ENCODE results near the gene FGF18.

FGF18 gene

DNA sequence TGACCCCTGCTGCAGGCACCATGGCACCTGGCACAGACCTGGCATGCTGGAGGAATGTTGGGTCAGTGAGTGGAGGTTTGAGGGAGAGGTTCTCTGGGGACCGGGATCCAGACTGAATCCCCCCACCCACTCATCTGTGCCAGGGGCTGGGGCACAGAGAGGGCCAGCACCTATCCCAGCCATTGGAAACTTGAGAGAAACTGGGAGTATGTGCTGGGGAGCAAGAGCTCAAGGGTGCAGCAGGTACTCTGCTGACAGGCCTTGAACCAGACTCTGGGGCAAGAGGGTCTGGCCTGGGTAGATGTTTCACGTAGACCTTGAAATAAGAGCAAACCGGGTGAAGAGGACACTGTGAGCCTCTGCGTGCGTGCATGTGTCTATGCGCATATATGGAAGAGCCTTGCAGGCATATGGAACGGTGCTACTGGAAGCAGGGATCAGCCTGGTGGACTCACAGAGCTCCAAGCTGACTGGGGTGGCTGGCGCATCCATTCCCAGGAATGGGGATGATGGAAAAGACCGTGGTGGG, 8.8 kb downstream of the FGF18 start:
- H3K9me3 ChIP-seq (ENCODE audit: control insufficient read depth, insufficient read depth, low read length), result no peaks in the 10 kb centered on the region
- H3K4me3 ChIP-seq (ENCODE audit: low read depth, low read length), result no peak overlapping the region
- H3K9ac ChIP-seq (ENCODE audit: low read depth, low read length), result no peak overlapping the region
- peaks cover 3% of the 10 kb centered on the region for H3K4me1 ChIP-seq (ENCODE audit: control insufficient read depth, insufficient read depth, low read length)
- no peaks in the 10 kb centered on the region for H3K27me3 ChIP-seq (ENCODE audit: control insufficient read depth, insufficient read depth, low read length)
- H3K36me3 ChIP-seq (ENCODE audit: control insufficient read depth, insufficient read depth, low read length), result no peaks in the 10 kb centered on the region

DNA sequence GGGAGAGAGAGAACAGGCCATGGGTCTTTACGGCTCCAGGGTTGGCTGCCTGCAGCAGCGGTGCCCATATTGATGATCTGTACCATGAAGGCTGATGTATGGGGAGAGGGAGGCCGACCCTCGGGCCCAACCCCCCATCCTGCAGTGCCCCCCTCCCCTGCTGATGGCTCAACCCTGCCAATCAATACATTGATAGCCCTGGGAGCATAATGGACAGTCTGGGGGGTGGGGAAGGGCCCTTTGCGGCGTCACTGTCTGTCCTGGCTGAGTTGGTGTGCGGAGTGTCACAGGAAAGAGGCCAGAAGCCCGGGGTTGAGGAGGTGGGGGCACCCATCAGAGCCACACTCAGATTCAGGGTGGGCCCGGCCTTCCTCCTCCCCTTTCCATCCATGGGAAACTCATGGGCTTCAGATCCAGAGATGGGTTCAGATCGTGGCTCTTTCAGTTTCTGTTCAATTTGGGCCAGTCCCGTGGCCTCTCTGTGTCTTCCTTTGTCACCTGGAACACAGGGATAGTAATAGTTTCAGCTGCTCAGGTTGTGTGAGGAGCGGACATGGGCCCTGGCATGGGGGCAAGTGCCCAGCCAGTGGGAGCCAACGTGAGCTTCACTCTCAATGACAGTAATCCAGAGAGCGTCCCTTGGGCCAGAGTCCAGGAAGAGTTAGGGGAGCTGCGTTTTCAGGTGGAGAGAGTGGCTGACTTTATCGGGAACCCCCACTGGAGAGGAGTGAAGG, 9.5 kb downstream of the FGF18 start:
- Histone ChIP-seq H3K9ac (ENCODE audit: low read depth, low read length) (no peak overlapping the region), H3K4me1 (ENCODE audit: control insufficient read depth, insufficient read depth, low read length) (peaks cover 3% of the 10 kb centered on the region), H3K27me3 (ENCODE audit: control insufficient read depth, insufficient read depth, low read length) (no peaks in the 10 kb centered on the region), H3K9me3 (ENCODE audit: control insufficient read depth, insufficient read depth, low read length) (no peaks in the 10 kb centered on the region), H3K4me3 (ENCODE audit: low read depth, low read length) (no peak overlapping the region), H3K36me3 (ENCODE audit: control insufficient read depth, insufficient read depth, low read length) (no peaks in the 10 kb centered on the region)

GRCh38 chr5:171429543-171429910, 10.1 kb downstream of the FGF18 start:
- H3K9me3 ChIP-seq (ENCODE audit: control insufficient read depth, insufficient read depth, low read length), result no peaks in the 10 kb centered on the region
- no peaks in the 10 kb centered on the region for H3K36me3 ChIP-seq (ENCODE audit: control insufficient read depth, insufficient read depth, low read length)
- no peaks in the 10 kb centered on the region for H3K27me3 ChIP-seq (ENCODE audit: control insufficient read depth, insufficient read depth, low read length)

DNA sequence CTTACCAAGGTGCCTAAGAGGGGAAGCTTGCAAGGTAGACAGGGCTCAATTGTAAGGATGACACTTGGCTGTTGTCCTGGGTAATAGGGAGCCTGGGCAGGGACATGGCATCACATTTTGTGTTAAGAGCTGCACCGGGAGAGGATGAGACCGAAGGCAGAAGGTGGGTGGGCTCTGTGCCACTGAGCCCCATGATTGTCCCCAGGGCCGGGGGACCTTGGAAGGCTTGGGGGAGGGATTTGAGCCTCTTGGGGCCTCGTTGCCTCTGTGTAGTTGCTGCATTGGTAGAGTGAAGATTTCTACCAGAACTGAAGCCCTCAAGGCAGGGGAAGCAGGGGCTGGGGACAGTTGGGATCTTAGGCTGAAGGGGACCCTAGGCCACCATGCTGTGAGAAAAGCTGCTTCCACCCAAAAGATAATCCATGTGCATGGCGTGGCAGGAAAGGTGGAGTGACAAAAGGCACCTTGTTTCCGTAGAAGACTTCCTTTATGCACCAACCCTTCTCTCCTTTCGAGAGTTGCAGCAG, 11.9 kb downstream of the FGF18 start:
- Histone ChIP-seq H3K4me1 (ENCODE audit: control insufficient read depth, insufficient read depth, low read length) (no peaks in the 10 kb centered on the region), H3K9ac (ENCODE audit: low read depth, low read length) (no peak overlapping the region), H3K36me3 (ENCODE audit: control insufficient read depth, insufficient read depth, low read length) (no peaks in the 10 kb centered on the region), H3K27me3 (ENCODE audit: control insufficient read depth, insufficient read depth, low read length) (no peaks in the 10 kb centered on the region), H3K4me3 (ENCODE audit: low read depth, low read length) (no peak overlapping the region), H3K9me3 (ENCODE audit: control insufficient read depth, insufficient read depth, low read length) (no peaks in the 10 kb centered on the region)

More at GRCh38 chr5:171429543-171429910, 10.1 kb downstream of the FGF18 start:
- no peak overlapping the region for H3K9ac ChIP-seq (ENCODE audit: low read depth, low read length)
- peaks cover 3% of the 10 kb centered on the region for H3K4me1 ChIP-seq (ENCODE audit: control insufficient read depth, insufficient read depth, low read length)
- no peak overlapping the region for H3K4me3 ChIP-seq (ENCODE audit: low read depth, low read length)

- Histone ChIP-seq H3K9ac (ENCODE audit: low read depth, low read length) (no peak overlapping the region), H3K4me1 (ENCODE audit: control insufficient read depth, insufficient read depth, low read length) (no peaks in the 10 kb centered on the region), H3K9me3 (ENCODE audit: control insufficient read depth, insufficient read depth, low read length) (no peaks in the 10 kb centered on the region), H3K4me3 (ENCODE audit: low read depth, low read length) (no peak overlapping the region), H3K36me3 (ENCODE audit: control insufficient read depth, insufficient read depth, low read length) (no peaks in the 10 kb centered on the region), H3K27me3 (ENCODE audit: control insufficient read depth, insufficient read depth, low read length) (no peaks in the 10 kb centered on the region)
These were observed 12.6 kb downstream of the FGF18 start for GRCh38 chr5:171432076-171432475.

DNA sequence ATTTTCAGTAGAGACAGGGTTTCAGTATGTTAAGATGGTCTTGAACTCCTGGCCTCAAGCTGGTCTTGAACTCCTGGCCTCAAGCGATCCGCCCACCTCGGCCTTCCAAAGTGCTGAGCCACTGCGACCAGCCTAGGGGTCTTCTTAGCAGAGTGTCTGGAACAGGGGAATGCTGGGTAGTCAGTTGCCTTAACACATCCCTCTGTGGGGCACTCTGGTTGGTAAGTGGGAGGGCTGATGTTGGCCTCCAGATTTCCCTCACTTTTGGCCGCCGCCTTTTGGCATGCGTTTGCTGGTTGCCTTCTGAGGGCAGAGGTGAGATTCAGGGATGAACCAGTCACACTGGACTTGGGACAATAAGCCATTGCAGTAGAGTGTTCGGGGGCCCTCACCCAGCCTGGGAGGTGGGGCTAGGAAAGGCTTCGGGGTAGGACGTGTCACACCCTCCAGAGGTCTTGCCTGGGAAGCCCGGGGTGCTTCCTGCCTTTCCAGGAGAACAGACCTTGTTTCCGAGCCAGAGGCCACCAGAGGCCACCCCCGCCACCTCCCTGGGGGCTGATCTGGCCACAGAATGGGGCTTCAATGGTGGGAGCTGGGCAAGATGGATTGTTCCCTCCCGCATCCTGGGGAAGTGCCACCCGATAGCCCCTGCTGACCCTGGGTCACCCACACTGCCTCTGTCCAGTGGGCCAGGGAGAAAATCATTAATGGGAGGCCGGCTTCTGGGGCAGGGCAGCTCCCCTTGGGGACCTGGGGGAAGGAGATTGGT, 13.3 kb downstream of the FGF18 start:
- H3K9ac ChIP-seq (ENCODE audit: low read depth, low read length), result no peak overlapping the region
- H3K36me3 ChIP-seq (ENCODE audit: control insufficient read depth, insufficient read depth, low read length), result no peaks in the 10 kb centered on the region
- no peaks in the 10 kb centered on the region for H3K4me1 ChIP-seq (ENCODE audit: control insufficient read depth, insufficient read depth, low read length)
- no peak overlapping the region for H3K4me3 ChIP-seq (ENCODE audit: low read depth, low read length)
- no peaks in the 10 kb centered on the region for H3K9me3 ChIP-seq (ENCODE audit: control insufficient read depth, insufficient read depth, low read length)
- H3K27me3 ChIP-seq (ENCODE audit: control insufficient read depth, insufficient read depth, low read length), result no peaks in the 10 kb centered on the region

DNA sequence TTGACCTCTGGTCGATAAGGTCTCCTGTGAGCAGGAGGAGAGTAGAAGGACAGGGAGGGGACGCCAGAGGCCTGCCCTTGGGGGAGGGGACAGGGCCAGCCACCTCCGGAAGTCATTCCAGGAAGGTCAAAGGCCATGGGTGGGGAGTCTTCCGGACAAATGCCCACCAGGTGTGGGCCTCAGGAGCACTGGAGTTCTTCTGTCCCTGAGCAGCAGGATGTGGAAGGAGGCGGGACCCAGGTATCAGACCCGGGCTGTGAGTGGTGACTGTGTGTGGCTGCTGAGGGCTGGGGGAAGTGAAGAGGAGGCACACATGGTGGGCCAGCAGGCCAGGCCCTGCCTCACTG, 13.9 kb downstream of the FGF18 start:
- H3K36me3 ChIP-seq (ENCODE audit: control insufficient read depth, insufficient read depth, low read length), result no peaks in the 10 kb centered on the region
- H3K9me3 ChIP-seq (ENCODE audit: control insufficient read depth, insufficient read depth, low read length), result no peaks in the 10 kb centered on the region
- no peaks in the 10 kb centered on the region for H3K4me1 ChIP-seq (ENCODE audit: control insufficient read depth, insufficient read depth, low read length)
- no peak overlapping the region for H3K9ac ChIP-seq (ENCODE audit: low read depth, low read length)
- H3K27me3 ChIP-seq (ENCODE audit: control insufficient read depth, insufficient read depth, low read length), result no peaks in the 10 kb centered on the region
- no peak overlapping the region for H3K4me3 ChIP-seq (ENCODE audit: low read depth, low read length)

- Histone ChIP-seq H3K9ac (ENCODE audit: low read depth, low read length) (no peak overlapping the region), H3K9me3 (ENCODE audit: control insufficient read depth, insufficient read depth, low read length) (no peaks in the 10 kb centered on the region), H3K36me3 (ENCODE audit: control insufficient read depth, insufficient read depth, low read length) (no peaks in the 10 kb centered on the region), H3K27me3 (ENCODE audit: control insufficient read depth, insufficient read depth, low read length) (no peaks in the 10 kb centered on the region), H3K4me3 (ENCODE audit: low read depth, low read length) (no peak overlapping the region), H3K4me1 (ENCODE audit: control insufficient read depth, insufficient read depth, low read length) (no peaks in the 10 kb centered on the region)
These were observed 14.7 kb downstream of the FGF18 start for GRCh38 chr5:171433982-171434676.

- no peaks in the 10 kb centered on the region for H3K36me3 ChIP-seq (ENCODE audit: control insufficient read depth, insufficient read depth, low read length)
- H3K9me3 ChIP-seq (ENCODE audit: control insufficient read depth, insufficient read depth, low read length), result no peaks in the 10 kb centered on the region
- H3K4me1 ChIP-seq (ENCODE audit: control insufficient read depth, insufficient read depth, low read length), result no peaks in the 10 kb centered on the region
- no peak overlapping the region for H3K4me3 ChIP-seq (ENCODE audit: low read depth, low read length)
- no peaks in the 10 kb centered on the region for H3K27me3 ChIP-seq (ENCODE audit: control insufficient read depth, insufficient read depth, low read length)
- H3K9ac ChIP-seq (ENCODE audit: low read depth, low read length), result no peak overlapping the region
These were observed 15.4 kb downstream of the FGF18 start for GRCh38 chr5:171434874-171435273.

- Histone ChIP-seq H3K9me3 (ENCODE audit: control insufficient read depth, insufficient read depth, low read length) (no peaks in the 10 kb centered on the region), H3K27me3 (ENCODE audit: control insufficient read depth, insufficient read depth, low read length) (no peaks in the 10 kb centered on the region), H3K4me1 (ENCODE audit: control insufficient read depth, insufficient read depth, low read length) (no peaks in the 10 kb centered on the region), H3K9ac (ENCODE audit: low read depth, low read length) (no peak overlapping the region), H3K4me3 (ENCODE audit: low read depth, low read length) (no peak overlapping the region), H3K36me3 (ENCODE audit: control insufficient read depth, insufficient read depth, low read length) (no peaks in the 10 kb centered on the region)
These were observed 16.5 kb downstream of the FGF18 start for GRCh38 chr5:171435908-171436307.

DNA sequence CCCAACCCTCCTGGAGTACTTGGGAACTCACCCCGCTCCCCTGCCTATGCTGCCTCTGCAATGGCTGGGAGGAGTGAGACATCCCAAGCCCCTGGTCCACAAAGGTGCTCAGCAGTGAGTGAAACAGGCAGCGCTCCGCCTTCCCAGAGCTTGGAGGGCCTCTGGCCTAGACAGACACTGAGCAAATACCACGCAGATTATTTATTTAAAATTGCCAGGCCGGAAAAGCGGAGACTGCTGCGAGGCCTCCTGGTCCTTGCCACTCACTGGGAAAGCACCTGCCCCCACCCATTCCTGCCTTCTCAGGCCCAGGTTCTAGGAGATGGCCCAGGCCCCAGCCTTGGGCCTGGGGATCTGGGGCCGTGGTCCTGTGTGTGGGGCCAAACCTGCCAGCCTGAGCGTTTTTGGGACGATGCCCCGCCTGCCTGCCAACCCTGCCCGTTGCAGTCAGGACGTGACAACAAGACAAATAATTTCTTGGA, 17.4 kb downstream of the FGF18 start:
- no peaks in the 10 kb centered on the region for H3K36me3 ChIP-seq (ENCODE audit: control insufficient read depth, insufficient read depth, low read length)
- H3K9ac ChIP-seq (ENCODE audit: low read depth, low read length), result no peak overlapping the region
- no peaks in the 10 kb centered on the region for H3K27me3 ChIP-seq (ENCODE audit: control insufficient read depth, insufficient read depth, low read length)
- H3K9me3 ChIP-seq (ENCODE audit: control insufficient read depth, insufficient read depth, low read length), result no peaks in the 10 kb centered on the region
- H3K4me3 ChIP-seq (ENCODE audit: low read depth, low read length), result no peak overlapping the region
- no peaks in the 10 kb centered on the region for H3K4me1 ChIP-seq (ENCODE audit: control insufficient read depth, insufficient read depth, low read length)

All from iPS-15b (cell line).